Measurements from ENCODE around the gene NLRP10. TPM values are rescaled to one million over a fixed set of nuclear protein-coding genes. Genes with fewer than 3 reads are reported as not detected.

NLRP10 gene
- total and polyA plus RNA-seq, 2 donors from 2014 or later: not detected

DNA sequence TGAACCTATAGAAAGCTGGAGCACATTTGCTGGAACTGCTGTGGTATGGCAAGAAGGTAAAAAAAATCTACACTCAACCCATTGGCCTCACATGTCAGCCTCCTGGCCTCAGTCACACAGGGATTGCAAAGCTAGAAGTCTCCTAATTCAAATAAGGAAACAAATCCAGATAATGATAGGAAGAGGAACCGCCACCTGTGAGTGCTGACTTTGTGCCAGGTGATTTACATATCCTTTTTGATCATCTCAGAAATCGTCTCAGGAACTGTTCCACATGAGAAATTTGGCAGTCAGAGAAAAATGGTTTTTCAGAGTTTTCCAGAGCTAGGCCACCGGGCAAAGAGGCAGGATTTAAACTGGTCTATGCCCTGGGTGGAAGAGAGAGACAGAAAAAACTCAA is 986 bp downstream of the NLRP10 start:
- no peaks in the 10 kb centered on the region for H3K4me1 ChIP-seq (ENCODE audit: control insufficient read depth in 2 of 3, insufficient read depth in 2 of 3, low read depth in 1 of 3, low read length in 3 of 3)
- peaks cover 0 to 3% (median 0%) of the 10 kb centered on the region in 3 donors for H3K9me3 ChIP-seq (ENCODE audit: control insufficient read depth in 2 of 3, insufficient read depth in 1 of 3, low read length in 3 of 3)
- TF ChIP-seq, protein P1, sequence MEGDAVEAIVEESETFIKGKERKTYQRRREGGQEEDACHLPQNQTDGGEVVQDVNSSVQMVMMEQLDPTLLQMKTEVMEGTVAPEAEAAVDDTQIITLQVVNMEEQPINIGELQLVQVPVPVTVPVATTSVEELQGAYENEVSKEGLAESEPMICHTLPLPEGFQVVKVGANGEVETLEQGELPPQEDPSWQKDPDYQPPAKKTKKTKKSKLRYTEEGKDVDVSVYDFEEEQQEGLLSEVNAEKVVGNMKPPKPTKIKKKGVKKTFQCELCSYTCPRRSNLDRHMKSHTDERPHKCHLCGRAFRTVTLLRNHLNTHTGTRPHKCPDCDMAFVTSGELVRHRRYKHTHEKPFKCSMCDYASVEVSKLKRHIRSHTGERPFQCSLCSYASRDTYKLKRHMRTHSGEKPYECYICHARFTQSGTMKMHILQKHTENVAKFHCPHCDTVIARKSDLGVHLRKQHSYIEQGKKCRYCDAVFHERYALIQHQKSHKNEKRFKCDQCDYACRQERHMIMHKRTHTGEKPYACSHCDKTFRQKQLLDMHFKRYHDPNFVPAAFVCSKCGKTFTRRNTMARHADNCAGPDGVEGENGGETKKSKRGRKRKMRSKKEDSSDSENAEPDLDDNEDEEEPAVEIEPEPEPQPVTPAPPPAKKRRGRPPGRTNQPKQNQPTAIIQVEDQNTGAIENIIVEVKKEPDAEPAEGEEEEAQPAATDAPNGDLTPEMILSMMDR (IDR thresholded peaks at IDR 0.05; ENCODE audit: borderline replicate concordance, extremely low read depth, insufficient read depth): no peak
- intact Hi-C loops (cut with DNase I): no loop called here
- DNase-seq: no peak
- H3K9ac ChIP-seq (ENCODE audit: low read length in 3 of 3): no peak overlapping the region
- H3K36me3 ChIP-seq (ENCODE audit: control insufficient read depth in 2 of 3, insufficient read depth in 3 of 3, low read length in 3 of 3): no peaks in the 10 kb centered on the region
- H3K27ac ChIP-seq (ENCODE audit: low read depth in 2 of 2, low read length in 2 of 2): no peak overlapping the region
- H3K4me3 ChIP-seq (ENCODE audit: low read length in 3 of 3): no peak overlapping the region
- no peak for FAIRE-seq
- H3K27me3 ChIP-seq (ENCODE audit: control insufficient read depth, insufficient read depth, low read length): no peaks in the 10 kb centered on the region

DNA sequence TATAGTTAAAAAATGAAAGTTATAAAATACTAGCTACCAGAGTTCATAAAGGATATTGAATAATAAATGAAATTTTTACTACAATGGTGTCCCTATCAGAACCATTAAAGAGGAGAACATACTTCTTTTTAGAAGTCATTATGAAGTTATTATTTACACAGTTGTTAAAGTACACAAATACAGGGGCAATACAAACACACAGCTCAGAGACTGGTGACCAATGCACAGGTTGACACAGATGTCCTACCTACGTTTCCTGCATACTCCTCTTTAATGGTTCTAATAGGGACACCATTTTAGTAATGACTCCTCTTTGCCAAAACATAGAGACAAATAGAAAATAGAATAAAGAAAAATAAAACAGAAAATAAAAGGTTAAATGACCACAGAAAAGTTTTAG is 10.1 kb downstream of the NLRP10 start:
- Histone ChIP-seq H3K36me3 (ENCODE audit: control insufficient read depth in 2 of 3, insufficient read depth in 3 of 3, low read length in 3 of 3) (no peaks in the 10 kb centered on the region), H3K27ac (ENCODE audit: low read depth in 2 of 2, low read length in 2 of 2) (no peak overlapping the region), H3K9me3 (ENCODE audit: control insufficient read depth in 2 of 3, insufficient read depth in 1 of 3, low read length in 3 of 3) (no peaks in the 10 kb centered on the region), H3K27me3 (ENCODE audit: control insufficient read depth, insufficient read depth, low read length) (no peaks in the 10 kb centered on the region), H3K9ac (ENCODE audit: low read length in 3 of 3) (no peak overlapping the region), H3K4me1 (ENCODE audit: control insufficient read depth in 2 of 3, insufficient read depth in 2 of 3, low read depth in 1 of 3, low read length in 3 of 3) (no peaks in the 10 kb centered on the region), H3K4me3 (ENCODE audit: low read length in 3 of 3) (no peak overlapping the region)
- intact Hi-C loops (cut with DNase I): no loop called here
- TF ChIP-seq, protein P1 (IDR thresholded peaks at IDR 0.05; ENCODE audit: borderline replicate concordance, extremely low read depth, insufficient read depth): no peak
- no peak for DNase-seq
- FAIRE-seq: no peak

DNA sequence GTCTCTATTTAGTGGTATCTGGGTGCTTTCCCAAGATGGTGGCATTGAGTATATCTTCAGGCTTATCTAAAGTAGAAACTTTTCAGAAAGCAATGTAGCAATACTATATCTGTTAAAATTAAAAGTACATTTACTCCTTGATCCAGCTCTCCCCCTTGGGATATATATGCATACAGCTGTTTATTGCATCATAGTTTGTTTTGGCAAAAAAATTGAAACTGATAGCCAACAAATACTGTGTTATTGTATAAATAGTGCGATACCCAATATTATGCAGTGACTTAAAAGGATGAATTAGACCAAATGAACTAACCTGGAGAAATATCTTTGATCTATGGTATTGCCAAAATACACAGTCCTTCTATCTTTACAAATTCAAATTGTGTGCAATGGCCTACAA is 15.3 kb downstream of the NLRP10 start:
- H3K27ac ChIP-seq (ENCODE audit: low read depth in 2 of 2, low read length in 2 of 2): no peak overlapping the region
- DNase-seq (no peak), FAIRE-seq (no peak)
- intact Hi-C loops (cut with DNase I): no loop called here
- no peak overlapping the region for H3K9ac ChIP-seq (ENCODE audit: low read length in 3 of 3)
- H3K36me3 ChIP-seq (ENCODE audit: control insufficient read depth in 2 of 3, insufficient read depth in 3 of 3, low read length in 3 of 3): no peaks in the 10 kb centered on the region
- H3K9me3 ChIP-seq (ENCODE audit: control insufficient read depth in 2 of 3, insufficient read depth in 1 of 3, low read length in 3 of 3): no peaks in the 10 kb centered on the region
- no peak overlapping the region for H3K4me3 ChIP-seq (ENCODE audit: low read length in 3 of 3)
- TF ChIP-seq, protein P1 (IDR thresholded peaks at IDR 0.05; ENCODE audit: borderline replicate concordance, extremely low read depth, insufficient read depth): no peak
- no peaks in the 10 kb centered on the region for H3K4me1 ChIP-seq (ENCODE audit: control insufficient read depth in 2 of 3, insufficient read depth in 2 of 3, low read depth in 1 of 3, low read length in 3 of 3)
- no peaks in the 10 kb centered on the region for H3K27me3 ChIP-seq (ENCODE audit: control insufficient read depth, insufficient read depth, low read length)

DNA sequence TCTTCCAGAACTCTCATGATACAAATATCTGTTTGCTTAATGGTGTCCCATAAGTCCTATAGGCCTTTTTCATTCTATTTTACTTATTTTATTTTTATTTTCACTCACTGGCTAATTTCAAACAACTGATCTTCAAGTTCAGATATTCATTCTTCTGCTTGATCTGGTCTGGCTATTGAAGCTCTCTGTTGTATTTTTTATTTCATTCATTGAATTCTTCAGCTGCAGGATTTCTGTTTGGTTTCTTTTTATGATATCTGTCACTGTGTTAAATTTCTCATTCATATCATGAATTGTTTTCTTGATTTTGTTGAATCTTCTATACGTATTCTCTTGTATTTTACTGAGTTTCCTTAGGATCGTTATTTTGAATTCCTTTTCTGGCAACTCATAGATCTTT is 21.1 kb downstream of the NLRP10 start:
- TF ChIP-seq, protein P1 (IDR thresholded peaks at IDR 0.05; ENCODE audit: borderline replicate concordance, extremely low read depth, insufficient read depth): no peak
- intact Hi-C loops (cut with DNase I): no loop called here
- no peak overlapping the region for H3K9ac ChIP-seq (ENCODE audit: low read length in 3 of 3)
- no peak overlapping the region for H3K27ac ChIP-seq (ENCODE audit: low read depth in 2 of 2, low read length in 2 of 2)
- FAIRE-seq: no peak
- H3K27me3 ChIP-seq (ENCODE audit: control insufficient read depth, insufficient read depth, low read length): no peaks in the 10 kb centered on the region
- DNase-seq: no peak
- no peaks in the 10 kb centered on the region for H3K4me1 ChIP-seq (ENCODE audit: control insufficient read depth in 2 of 3, insufficient read depth in 2 of 3, low read depth in 1 of 3, low read length in 3 of 3)
- H3K36me3 ChIP-seq (ENCODE audit: control insufficient read depth in 2 of 3, insufficient read depth in 3 of 3, low read length in 3 of 3): no peaks in the 10 kb centered on the region
- H3K9me3 ChIP-seq (ENCODE audit: control insufficient read depth in 2 of 3, insufficient read depth in 1 of 3, low read length in 3 of 3): peaks cover 0 to 7% (median 4%) of the 10 kb centered on the region in 3 donors
- H3K4me3 ChIP-seq (ENCODE audit: low read length in 3 of 3): no peak overlapping the region
